K562 (cell line): ENCODE results near the gene USP10. TPM values are rescaled to one million over a fixed set of nuclear protein-coding genes. Genes with fewer than 3 reads are reported as not detected.
A peak's percentile ranks its signal among the peaks of the same experiment; 100 is the strongest.

Experiments
- BCOR ChIP-seq: fragments of 450-650 bp; IDR thresholded peaks from 2 replicates; pipeline ENCODE4 v1.6.1; 2016
- ELF4 ChIP-seq: fragments of 450-650 bp; formaldehyde crosslinking; IDR thresholded peaks from 2 replicates; pipeline ENCODE4 v1.4.0; 2022; ENCODE audit warnings: missing genetic modification characterization
- GATAD2B ChIP-seq: fragments of 450-650 bp; IDR thresholded peaks from 2 replicates; pipeline ENCODE4 v1.6.1; 2017; ENCODE audit warnings: mild to moderate bottlenecking, borderline replicate concordance
- MEIS2 ChIP-seq: fragments of 450-650 bp; IDR thresholded peaks from 2 replicates; pipeline ENCODE4 v1.6.1; 2014; ENCODE audit warnings: mild to moderate bottlenecking; ENCODE audit not compliant: partially characterized antibody
- SP1 ChIP-seq: sonication (generic); formaldehyde crosslinking; IDR thresholded peaks from 2 replicates; pipeline ENCODE4 v1.8.1; 2022; ENCODE audit warnings: mild to moderate bottlenecking, missing genetic modification reagents
- TBL1XR1 ChIP-seq, 2 experiments: IDR thresholded peaks; 2 replicates each; pipeline ENCODE4 v1.6.1; 2012; ENCODE audit warnings: improper control_type of control experiment in 2 of 2, low read length in 2 of 2, mild to moderate bottlenecking in 1 of 2
- ZNF253 ChIP-seq: fragments of 250-450 bp; sonication (Bioruptor Pico); conservative IDR thresholded peaks from 2 replicates; pipeline ENCODE4 v1.6.1; 2021; ENCODE audit warnings: mild to moderate bottlenecking
- ZNF311 ChIP-seq: fragments of 250-450 bp; sonication (Bioruptor Pico); IDR thresholded peaks from 2 replicates; pipeline ENCODE4 v1.4.0; 2020; ENCODE audit warnings: mild to moderate bottlenecking, moderate library complexity
- ZNF384 ChIP-seq: IDR thresholded peaks from 2 replicates; pipeline ENCODE4 v1.6.1; 2012; ENCODE audit warnings: low read depth, low read length, improper control_type of control experiment
- ZSCAN29 ChIP-seq: fragments of 450-650 bp; IDR thresholded peaks from 2 replicates; pipeline ENCODE4 v1.6.1; 2017
- polyA plus RNA-seq, 8 experiments: library from polyadenylated mRNA; depleted of rRNA in 4 of 8; stranded (reverse) in 5 of 8; unstranded in 3 of 8; fragments of >200 nt; fragmentation: Nextera tagmentation in 2 of 8; fragmentation: Illumina TruSeq in 1 of 8; extraction: Ambion mirVana in 2 of 8; extraction: Trizol in 1 of 8; gene quantifications; 2 replicates each; pipeline versions ENCODE4 v1.2.1 to v1.2.3, GENCODE V29; 2011 to 2014; ENCODE audit warnings: inconsistent platforms in 1 of 8, missing spikeins in 1 of 8
- total RNA-seq, 7 experiments: library from RNA; depleted of rRNA in 6 of 7; stranded (reverse); fragments of >200 nt in 6 of 7; fragmentation: Illumina TruSeq in 2 of 7; extraction: Trizol in 2 of 7; gene quantifications; 2 replicates each; pipeline versions ENCODE4 v1.2.1 to v1.2.3, GENCODE V29; 2011 to 2021; ENCODE audit warnings: low replicate concordance in 1 of 7
- TF ChIP-seq, protein P1 (sequence below): fragments of 200-600 bp; sonication (generic); IDR thresholded peaks from one replicate; pipeline ENCODE4 v1.6.1; 2012; ENCODE audit warnings: mild to moderate bottlenecking, low read depth, low read length, inconsistent platforms
- TF ChIP-seq, protein P2 (sequence below), 2 experiments: IDR thresholded peaks; 2 replicates each; pipeline ENCODE4 v1.6.1; 2011; ENCODE audit warnings: borderline replicate concordance in 1 of 2, control low read depth in 1 of 2, low read depth in 1 of 2, low read length in 1 of 2, mild to moderate bottlenecking in 1 of 2, mixed read lengths in 1 of 2, moderate library complexity in 1 of 2; ENCODE audit not compliant: insufficient read depth in 1 of 2, insufficient read length in 1 of 2, poor library complexity in 1 of 2, severe bottlenecking in 1 of 2; ENCODE audit errors: extremely low read depth in 1 of 2
- TF ChIP-seq, protein P3 (sequence below): fragments of 450-650 bp; formaldehyde crosslinking; IDR thresholded peaks from 2 replicates; pipeline ENCODE4 v1.4.0; 2020; ENCODE audit warnings: mild to moderate bottlenecking, moderate library complexity

The USP10 gene
- total and polyA plus RNA-seq, 9 of the 15 experiments (the other 6 are each of a cell fraction or from before 2014, with no cell fraction given) = 61.7 to 197 (median 116) TPM

DNA sequence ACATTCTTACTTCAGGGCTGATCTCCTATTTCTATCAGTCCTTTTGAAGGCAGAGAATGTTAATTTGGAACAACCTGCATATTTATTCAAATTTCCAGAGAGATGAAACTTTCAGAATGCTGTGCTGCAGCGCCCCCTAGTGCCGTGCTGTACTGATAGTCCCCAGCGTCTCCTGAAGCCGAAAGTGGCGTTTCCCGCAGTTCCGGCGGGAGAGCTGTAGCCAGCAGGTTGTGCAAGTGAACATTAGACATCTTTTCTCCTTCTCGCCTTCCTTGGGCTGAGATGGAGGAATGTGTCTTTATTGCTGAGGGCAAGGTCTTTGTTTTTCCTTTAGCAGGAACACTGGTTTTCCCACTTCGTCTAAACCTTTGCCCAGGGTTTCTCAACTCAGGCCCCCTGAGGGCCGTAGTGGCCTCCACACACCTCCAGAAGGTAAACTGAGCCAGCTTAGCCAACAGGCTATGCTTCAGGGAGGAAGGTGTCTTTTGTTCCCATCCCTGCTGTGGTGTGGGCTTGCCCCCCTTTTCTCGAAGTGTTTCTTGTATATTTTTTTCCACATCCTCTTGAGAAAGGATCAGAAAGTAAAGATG, 26.4 kb downstream of the USP10 start (continued):
- TF ChIP-seq ZNF311 (CRISPR knock-in tag) = no peak
- no peak for TF ChIP-seq TBL1XR1 (IDR thresholded peaks at IDR 0.05; ENCODE audit: low read length in 2 of 2)
- TF ChIP-seq ZNF384 = no peak
- TF ChIP-seq SP1 (CRISPR knock-in tag) = peak; percentile 60
- TF ChIP-seq GATAD2B = no peak
- no peak for TF ChIP-seq ZSCAN29
- 0 out of 2 replicates have a peak, but pooled peaks have one; percentile 8 for TF ChIP-seq BCOR
- TF ChIP-seq, protein P1, sequence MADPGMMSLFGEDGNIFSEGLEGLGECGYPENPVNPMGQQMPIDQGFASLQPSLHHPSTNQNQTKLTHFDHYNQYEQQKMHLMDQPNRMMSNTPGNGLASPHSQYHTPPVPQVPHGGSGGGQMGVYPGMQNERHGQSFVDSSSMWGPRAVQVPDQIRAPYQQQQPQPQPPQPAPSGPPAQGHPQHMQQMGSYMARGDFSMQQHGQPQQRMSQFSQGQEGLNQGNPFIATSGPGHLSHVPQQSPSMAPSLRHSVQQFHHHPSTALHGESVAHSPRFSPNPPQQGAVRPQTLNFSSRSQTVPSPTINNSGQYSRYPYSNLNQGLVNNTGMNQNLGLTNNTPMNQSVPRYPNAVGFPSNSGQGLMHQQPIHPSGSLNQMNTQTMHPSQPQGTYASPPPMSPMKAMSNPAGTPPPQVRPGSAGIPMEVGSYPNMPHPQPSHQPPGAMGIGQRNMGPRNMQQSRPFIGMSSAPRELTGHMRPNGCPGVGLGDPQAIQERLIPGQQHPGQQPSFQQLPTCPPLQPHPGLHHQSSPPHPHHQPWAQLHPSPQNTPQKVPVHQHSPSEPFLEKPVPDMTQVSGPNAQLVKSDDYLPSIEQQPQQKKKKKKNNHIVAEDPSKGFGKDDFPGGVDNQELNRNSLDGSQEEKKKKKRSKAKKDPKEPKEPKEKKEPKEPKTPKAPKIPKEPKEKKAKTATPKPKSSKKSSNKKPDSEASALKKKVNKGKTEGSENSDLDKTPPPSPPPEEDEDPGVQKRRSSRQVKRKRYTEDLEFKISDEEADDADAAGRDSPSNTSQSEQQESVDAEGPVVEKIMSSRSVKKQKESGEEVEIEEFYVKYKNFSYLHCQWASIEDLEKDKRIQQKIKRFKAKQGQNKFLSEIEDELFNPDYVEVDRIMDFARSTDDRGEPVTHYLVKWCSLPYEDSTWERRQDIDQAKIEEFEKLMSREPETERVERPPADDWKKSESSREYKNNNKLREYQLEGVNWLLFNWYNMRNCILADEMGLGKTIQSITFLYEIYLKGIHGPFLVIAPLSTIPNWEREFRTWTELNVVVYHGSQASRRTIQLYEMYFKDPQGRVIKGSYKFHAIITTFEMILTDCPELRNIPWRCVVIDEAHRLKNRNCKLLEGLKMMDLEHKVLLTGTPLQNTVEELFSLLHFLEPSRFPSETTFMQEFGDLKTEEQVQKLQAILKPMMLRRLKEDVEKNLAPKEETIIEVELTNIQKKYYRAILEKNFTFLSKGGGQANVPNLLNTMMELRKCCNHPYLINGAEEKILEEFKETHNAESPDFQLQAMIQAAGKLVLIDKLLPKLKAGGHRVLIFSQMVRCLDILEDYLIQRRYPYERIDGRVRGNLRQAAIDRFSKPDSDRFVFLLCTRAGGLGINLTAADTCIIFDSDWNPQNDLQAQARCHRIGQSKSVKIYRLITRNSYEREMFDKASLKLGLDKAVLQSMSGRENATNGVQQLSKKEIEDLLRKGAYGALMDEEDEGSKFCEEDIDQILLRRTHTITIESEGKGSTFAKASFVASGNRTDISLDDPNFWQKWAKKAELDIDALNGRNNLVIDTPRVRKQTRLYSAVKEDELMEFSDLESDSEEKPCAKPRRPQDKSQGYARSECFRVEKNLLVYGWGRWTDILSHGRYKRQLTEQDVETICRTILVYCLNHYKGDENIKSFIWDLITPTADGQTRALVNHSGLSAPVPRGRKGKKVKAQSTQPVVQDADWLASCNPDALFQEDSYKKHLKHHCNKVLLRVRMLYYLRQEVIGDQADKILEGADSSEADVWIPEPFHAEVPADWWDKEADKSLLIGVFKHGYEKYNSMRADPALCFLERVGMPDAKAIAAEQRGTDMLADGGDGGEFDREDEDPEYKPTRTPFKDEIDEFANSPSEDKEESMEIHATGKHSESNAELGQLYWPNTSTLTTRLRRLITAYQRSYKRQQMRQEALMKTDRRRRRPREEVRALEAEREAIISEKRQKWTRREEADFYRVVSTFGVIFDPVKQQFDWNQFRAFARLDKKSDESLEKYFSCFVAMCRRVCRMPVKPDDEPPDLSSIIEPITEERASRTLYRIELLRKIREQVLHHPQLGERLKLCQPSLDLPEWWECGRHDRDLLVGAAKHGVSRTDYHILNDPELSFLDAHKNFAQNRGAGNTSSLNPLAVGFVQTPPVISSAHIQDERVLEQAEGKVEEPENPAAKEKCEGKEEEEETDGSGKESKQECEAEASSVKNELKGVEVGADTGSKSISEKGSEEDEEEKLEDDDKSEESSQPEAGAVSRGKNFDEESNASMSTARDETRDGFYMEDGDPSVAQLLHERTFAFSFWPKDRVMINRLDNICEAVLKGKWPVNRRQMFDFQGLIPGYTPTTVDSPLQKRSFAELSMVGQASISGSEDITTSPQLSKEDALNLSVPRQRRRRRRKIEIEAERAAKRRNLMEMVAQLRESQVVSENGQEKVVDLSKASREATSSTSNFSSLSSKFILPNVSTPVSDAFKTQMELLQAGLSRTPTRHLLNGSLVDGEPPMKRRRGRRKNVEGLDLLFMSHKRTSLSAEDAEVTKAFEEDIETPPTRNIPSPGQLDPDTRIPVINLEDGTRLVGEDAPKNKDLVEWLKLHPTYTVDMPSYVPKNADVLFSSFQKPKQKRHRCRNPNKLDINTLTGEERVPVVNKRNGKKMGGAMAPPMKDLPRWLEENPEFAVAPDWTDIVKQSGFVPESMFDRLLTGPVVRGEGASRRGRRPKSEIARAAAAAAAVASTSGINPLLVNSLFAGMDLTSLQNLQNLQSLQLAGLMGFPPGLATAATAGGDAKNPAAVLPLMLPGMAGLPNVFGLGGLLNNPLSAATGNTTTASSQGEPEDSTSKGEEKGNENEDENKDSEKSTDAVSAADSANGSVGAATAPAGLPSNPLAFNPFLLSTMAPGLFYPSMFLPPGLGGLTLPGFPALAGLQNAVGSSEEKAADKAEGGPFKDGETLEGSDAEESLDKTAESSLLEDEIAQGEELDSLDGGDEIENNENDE = no peak
- TF ChIP-seq ELF4 (CRISPR knock-in tag) = no peak
- TF ChIP-seq ZNF253 (CRISPR knock-in tag) = no peak
- TF ChIP-seq, protein P2, sequence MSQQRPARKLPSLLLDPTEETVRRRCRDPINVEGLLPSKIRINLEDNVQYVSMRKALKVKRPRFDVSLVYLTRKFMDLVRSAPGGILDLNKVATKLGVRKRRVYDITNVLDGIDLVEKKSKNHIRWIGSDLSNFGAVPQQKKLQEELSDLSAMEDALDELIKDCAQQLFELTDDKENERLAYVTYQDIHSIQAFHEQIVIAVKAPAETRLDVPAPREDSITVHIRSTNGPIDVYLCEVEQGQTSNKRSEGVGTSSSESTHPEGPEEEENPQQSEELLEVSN (IDR thresholded peaks at IDR 0.05; ENCODE audit: borderline replicate concordance in 1 of 2, extremely low read depth in 1 of 2, insufficient read depth in 1 of 2, insufficient read length in 1 of 2, low read depth in 1 of 2, low read length in 1 of 2, poor library complexity in 1 of 2, severe bottlenecking in 1 of 2) = peak in 1 of 2 experiments; percentile 45
- no peak for TF ChIP-seq MEIS2
- TF ChIP-seq, protein P3, sequence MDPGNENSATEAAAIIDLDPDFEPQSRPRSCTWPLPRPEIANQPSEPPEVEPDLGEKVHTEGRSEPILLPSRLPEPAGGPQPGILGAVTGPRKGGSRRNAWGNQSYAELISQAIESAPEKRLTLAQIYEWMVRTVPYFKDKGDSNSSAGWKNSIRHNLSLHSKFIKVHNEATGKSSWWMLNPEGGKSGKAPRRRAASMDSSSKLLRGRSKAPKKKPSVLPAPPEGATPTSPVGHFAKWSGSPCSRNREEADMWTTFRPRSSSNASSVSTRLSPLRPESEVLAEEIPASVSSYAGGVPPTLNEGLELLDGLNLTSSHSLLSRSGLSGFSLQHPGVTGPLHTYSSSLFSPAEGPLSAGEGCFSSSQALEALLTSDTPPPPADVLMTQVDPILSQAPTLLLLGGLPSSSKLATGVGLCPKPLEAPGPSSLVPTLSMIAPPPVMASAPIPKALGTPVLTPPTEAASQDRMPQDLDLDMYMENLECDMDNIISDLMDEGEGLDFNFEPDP (CRISPR knock-in tag) = no peak
